ENCODE measurements around the gene KIF3A.

The KIF3A gene

GRCh38 chr5:132718544-132719312, 18.6 kb downstream of the KIF3A start:
- H3K9ac ChIP-seq (ENCODE audit: low read length): no peak overlapping the region
- no peaks in the 10 kb centered on the region for H3F3A ChIP-seq (ENCODE audit: insufficient read depth, low read length)
- no peaks in the 10 kb centered on the region for H3K79me2 ChIP-seq (ENCODE audit: insufficient read depth, low read length)
- H4K20me1 ChIP-seq (ENCODE audit: insufficient read depth, low read length): no peaks in the 10 kb centered on the region
- H3K27ac ChIP-seq (ENCODE audit: low read depth, low read length, poor library complexity, severe bottlenecking): no peak overlapping the region
- no peaks in the 10 kb centered on the region for H3K4me1 ChIP-seq (ENCODE audit: insufficient read depth, low read length, severe bottlenecking)
- no peak overlapping the region for H3K4me2 ChIP-seq (ENCODE audit: low read length)
- H3K27me3 ChIP-seq (ENCODE audit: insufficient read depth, low read length): no peaks in the 10 kb centered on the region
- no peak overlapping the region for H2AFZ ChIP-seq (ENCODE audit: low read length)
- no peaks in the 10 kb centered on the region for H3K9me2 ChIP-seq (ENCODE audit: low read depth, low read length)
- H3K9me3 ChIP-seq (ENCODE audit: low read length): no peaks in the 10 kb centered on the region
- H3K4me3 ChIP-seq (ENCODE audit: low read depth, low read length, poor library complexity, severe bottlenecking): no peak overlapping the region
- H3K36me3 ChIP-seq (ENCODE audit: insufficient read depth, low read length): no peaks in the 10 kb centered on the region
- no peak for TF ChIP-seq EZH2 (IDR thresholded peaks at IDR 0.05; ENCODE audit: borderline replicate concordance, low read length)
- no peak for TF ChIP-seq CTCF (IDR thresholded peaks at IDR 0.05; ENCODE audit: low read length)

- H2AFZ ChIP-seq (ENCODE audit: low read length): no peak overlapping the region
- no peak overlapping the region for H3K4me3 ChIP-seq (ENCODE audit: low read depth, low read length, poor library complexity, severe bottlenecking)
- no peaks in the 10 kb centered on the region for H3K36me3 ChIP-seq (ENCODE audit: insufficient read depth, low read length)
- H3F3A ChIP-seq (ENCODE audit: insufficient read depth, low read length): no peaks in the 10 kb centered on the region
- no peaks in the 10 kb centered on the region for H3K79me2 ChIP-seq (ENCODE audit: insufficient read depth, low read length)
- H3K27me3 ChIP-seq (ENCODE audit: insufficient read depth, low read length): no peaks in the 10 kb centered on the region
- H3K9me2 ChIP-seq (ENCODE audit: low read depth, low read length): no peaks in the 10 kb centered on the region
- TF ChIP-seq EZH2 (IDR thresholded peaks at IDR 0.05; ENCODE audit: borderline replicate concordance, low read length) (no peak), CTCF (IDR thresholded peaks at IDR 0.05; ENCODE audit: low read length) (peak; percentile 49; the same call in 1 of the 2 replicates)
- H4K20me1 ChIP-seq (ENCODE audit: insufficient read depth, low read length): no peaks in the 10 kb centered on the region
- H3K9ac ChIP-seq (ENCODE audit: low read length): no peak overlapping the region
- H3K4me1 ChIP-seq (ENCODE audit: insufficient read depth, low read length, severe bottlenecking): no peaks in the 10 kb centered on the region
- H3K27ac ChIP-seq (ENCODE audit: low read depth, low read length, poor library complexity, severe bottlenecking): no peak overlapping the region
- no peak overlapping the region for H3K4me2 ChIP-seq (ENCODE audit: low read length)
- H3K9me3 ChIP-seq (ENCODE audit: low read length): no peaks in the 10 kb centered on the region
These were observed 22.7 kb downstream of the KIF3A start for GRCh38 chr5:132714456-132715307.

- TF ChIP-seq CTCF (IDR thresholded peaks at IDR 0.05; ENCODE audit: low read length): no peak
- TF ChIP-seq EZH2 (IDR thresholded peaks at IDR 0.05; ENCODE audit: borderline replicate concordance, low read length): no peak
- Histone ChIP-seq H3K4me3 (ENCODE audit: low read depth, low read length, poor library complexity, severe bottlenecking) (no peak overlapping the region), H3K9me3 (ENCODE audit: low read length) (no peaks in the 10 kb centered on the region), H3F3A (ENCODE audit: insufficient read depth, low read length) (no peaks in the 10 kb centered on the region), H3K36me3 (ENCODE audit: insufficient read depth, low read length) (no peaks in the 10 kb centered on the region), H3K4me2 (ENCODE audit: low read length) (no peak overlapping the region), H3K4me1 (ENCODE audit: insufficient read depth, low read length, severe bottlenecking) (no peaks in the 10 kb centered on the region), H2AFZ (ENCODE audit: low read length) (no peak overlapping the region), H3K27ac (ENCODE audit: low read depth, low read length, poor library complexity, severe bottlenecking) (no peak overlapping the region), H3K79me2 (ENCODE audit: insufficient read depth, low read length) (no peaks in the 10 kb centered on the region), H3K9me2 (ENCODE audit: low read depth, low read length) (no peaks in the 10 kb centered on the region), H4K20me1 (ENCODE audit: insufficient read depth, low read length) (no peaks in the 10 kb centered on the region), H3K9ac (ENCODE audit: low read length) (no peak overlapping the region), H3K27me3 (ENCODE audit: insufficient read depth, low read length) (no peaks in the 10 kb centered on the region)
These were observed 28.7 kb downstream of the KIF3A start for GRCh38 chr5:132708645-132709044.
